22Rv1 (cell line): ENCODE results near the gene NFX1.
"Not testable (repeated sequence)": the region's sequence is repeated elsewhere in the genome, so short reads cannot be mapped to it uniquely, and the experiment has no call there.

ENCODE experiments used
- ZFX ChIP-seq: fragments of 450-650 bp; IDR thresholded peaks from 2 replicates; pipeline ENCODE4 v1.6.1; 2017; ENCODE audit warnings: antibody characterized with exemption, borderline replicate concordance
- TF ChIP-seq, protein P1 (sequence below): fragments of 450-650 bp; IDR thresholded peaks from 2 replicates; pipeline ENCODE4 v1.5.1; 2017; ENCODE audit warnings: mild to moderate bottlenecking

DNA sequence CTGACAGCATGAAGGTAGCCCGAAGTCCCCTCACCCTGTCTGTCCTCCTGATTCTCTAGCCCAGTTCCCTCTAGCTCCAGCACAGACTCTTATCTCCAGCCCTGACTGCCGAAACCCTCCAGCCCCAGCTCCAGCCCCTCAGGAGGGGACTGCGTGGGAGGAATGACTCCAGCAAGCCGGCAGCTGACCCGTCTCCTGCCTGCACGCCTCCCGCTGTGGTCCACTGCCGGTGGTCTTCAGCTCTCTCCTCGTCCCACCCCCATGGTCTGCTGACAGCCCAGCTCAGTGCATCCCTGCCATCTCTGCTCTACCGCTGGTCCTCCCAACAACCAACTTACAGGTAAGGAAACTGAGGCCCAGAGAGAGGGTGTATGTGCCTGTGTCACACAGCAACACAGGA is 111.5 kb downstream of the NFX1 start:
- TF ChIP-seq, protein P1, sequence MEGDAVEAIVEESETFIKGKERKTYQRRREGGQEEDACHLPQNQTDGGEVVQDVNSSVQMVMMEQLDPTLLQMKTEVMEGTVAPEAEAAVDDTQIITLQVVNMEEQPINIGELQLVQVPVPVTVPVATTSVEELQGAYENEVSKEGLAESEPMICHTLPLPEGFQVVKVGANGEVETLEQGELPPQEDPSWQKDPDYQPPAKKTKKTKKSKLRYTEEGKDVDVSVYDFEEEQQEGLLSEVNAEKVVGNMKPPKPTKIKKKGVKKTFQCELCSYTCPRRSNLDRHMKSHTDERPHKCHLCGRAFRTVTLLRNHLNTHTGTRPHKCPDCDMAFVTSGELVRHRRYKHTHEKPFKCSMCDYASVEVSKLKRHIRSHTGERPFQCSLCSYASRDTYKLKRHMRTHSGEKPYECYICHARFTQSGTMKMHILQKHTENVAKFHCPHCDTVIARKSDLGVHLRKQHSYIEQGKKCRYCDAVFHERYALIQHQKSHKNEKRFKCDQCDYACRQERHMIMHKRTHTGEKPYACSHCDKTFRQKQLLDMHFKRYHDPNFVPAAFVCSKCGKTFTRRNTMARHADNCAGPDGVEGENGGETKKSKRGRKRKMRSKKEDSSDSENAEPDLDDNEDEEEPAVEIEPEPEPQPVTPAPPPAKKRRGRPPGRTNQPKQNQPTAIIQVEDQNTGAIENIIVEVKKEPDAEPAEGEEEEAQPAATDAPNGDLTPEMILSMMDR, result not testable (repeated sequence)
- TF ChIP-seq ZFX, result not testable (repeated sequence)
